HCT116 (cell line): ENCODE results near the gene ROBO1.

Experiments
- CTCF ChIP-seq, 3 experiments: fragments of 200-600 bp in 1 of 3; sonication (generic) in 1 of 3; IDR thresholded peaks in 2 of 3; conservative IDR thresholded peaks in 1 of 3; 2 replicates each; pipeline ENCODE4 v1.5.1; 2012 to 2017; ENCODE audit warnings: low read depth in 2 of 3, low read length in 2 of 3, antibody characterized with exemption in 1 of 3, borderline replicate concordance in 1 of 3, control low read depth in 1 of 3, mild to moderate bottlenecking in 1 of 3, mixed read lengths in 1 of 3, mixed run types in 1 of 3, moderate library complexity in 1 of 3; ENCODE audit not compliant: insufficient read depth in 1 of 3
- MAX ChIP-seq: IDR thresholded peaks from 2 replicates; pipeline ENCODE4 v1.6.1; 2012
- YY1 ChIP-seq: IDR thresholded peaks from 2 replicates; pipeline ENCODE4 v1.6.1; 2011; ENCODE audit warnings: low read length, low read depth, moderate library complexity, mild to moderate bottlenecking; ENCODE audit not compliant: insufficient replicate concordance; ENCODE audit errors: extremely low read depth
- ZFX ChIP-seq: fragments of 450-650 bp; IDR thresholded peaks from 2 replicates; pipeline ENCODE4 v1.6.1; 2017

GRCh38 chr3:78633626-78634025 is 1134.2 kb downstream of the ROBO1 start:
- TF ChIP-seq CTCF (IDR thresholded peaks at IDR 0.05 in 2 of 3, conservative IDR thresholded peaks at IDR 0.05 in 1 of 3; ENCODE audit: borderline replicate concordance in 1 of 3, insufficient read depth in 1 of 3, low read depth in 2 of 3, low read length in 2 of 3): no peak
- no peak for TF ChIP-seq YY1
- TF ChIP-seq ZFX: no peak
- no peak for TF ChIP-seq MAX
